Measurements from ENCODE around the gene PPP6R2.

- TF ChIP-seq, protein P1, sequence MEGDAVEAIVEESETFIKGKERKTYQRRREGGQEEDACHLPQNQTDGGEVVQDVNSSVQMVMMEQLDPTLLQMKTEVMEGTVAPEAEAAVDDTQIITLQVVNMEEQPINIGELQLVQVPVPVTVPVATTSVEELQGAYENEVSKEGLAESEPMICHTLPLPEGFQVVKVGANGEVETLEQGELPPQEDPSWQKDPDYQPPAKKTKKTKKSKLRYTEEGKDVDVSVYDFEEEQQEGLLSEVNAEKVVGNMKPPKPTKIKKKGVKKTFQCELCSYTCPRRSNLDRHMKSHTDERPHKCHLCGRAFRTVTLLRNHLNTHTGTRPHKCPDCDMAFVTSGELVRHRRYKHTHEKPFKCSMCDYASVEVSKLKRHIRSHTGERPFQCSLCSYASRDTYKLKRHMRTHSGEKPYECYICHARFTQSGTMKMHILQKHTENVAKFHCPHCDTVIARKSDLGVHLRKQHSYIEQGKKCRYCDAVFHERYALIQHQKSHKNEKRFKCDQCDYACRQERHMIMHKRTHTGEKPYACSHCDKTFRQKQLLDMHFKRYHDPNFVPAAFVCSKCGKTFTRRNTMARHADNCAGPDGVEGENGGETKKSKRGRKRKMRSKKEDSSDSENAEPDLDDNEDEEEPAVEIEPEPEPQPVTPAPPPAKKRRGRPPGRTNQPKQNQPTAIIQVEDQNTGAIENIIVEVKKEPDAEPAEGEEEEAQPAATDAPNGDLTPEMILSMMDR (conservative IDR thresholded peaks at IDR 0.05 in 1 of 2, IDR thresholded peaks at IDR 0.05 in 1 of 2; ENCODE audit: low read depth in 1 of 2, low read length in 2 of 2): no peak
- no peak for TF ChIP-seq EZH2 (IDR thresholded peaks at IDR 0.05; ENCODE audit: low read length, missing control alignments)
Observed at GRCh38 chr22:50361222-50361621, 18.1 kb downstream of the PPP6R2 start.
